Liver (tissue), 9 donors: ENCODE results near the gene SLC30A9. TPM values are rescaled to one million over a fixed set of nuclear protein-coding genes. Genes with fewer than 3 reads are reported as not detected.

Experiments
- DNase-seq: peaks from one replicate; pipeline ENCODE4 v3.0.0-alpha.2; 2017; ENCODE audit warnings: low spot score
- H3K27ac ChIP-seq, 2 donors: one replicate each; pipeline ENCODE4 v1.7.0; 2013; ENCODE audit warnings: inconsistent platforms in 2 of 2, low read length in 2 of 2, control low read depth in 1 of 2, low read depth in 1 of 2, mild to moderate bottlenecking in 1 of 2
- H3K27me3 ChIP-seq, 4 donors: one replicate each; pipeline versions ENCODE4 v1.6.1 to v1.7.0; 2013; ENCODE audit warnings: low read length in 3 of 4, inconsistent platforms in 1 of 4, mild to moderate bottlenecking in 1 of 4, moderate library complexity in 1 of 4; ENCODE audit not compliant: control insufficient read depth in 4 of 4, insufficient read depth in 4 of 4
- H3K36me3 ChIP-seq, 4 donors: one replicate each; pipeline versions ENCODE4 v1.6.1 to v1.7.0; 2013; ENCODE audit warnings: low read length in 3 of 4, mild to moderate bottlenecking in 3 of 4, low read depth in 1 of 4, moderate library complexity in 1 of 4; ENCODE audit not compliant: control insufficient read depth in 4 of 4, insufficient read depth in 3 of 4
- H3K4me1 ChIP-seq, 4 donors: one replicate each; pipeline versions ENCODE4 v1.6.1 to v1.7.0; 2013; ENCODE audit warnings: low read length in 3 of 4, mild to moderate bottlenecking in 3 of 4, moderate library complexity in 1 of 4; ENCODE audit not compliant: control insufficient read depth in 4 of 4, insufficient read depth in 4 of 4
- H3K4me3 ChIP-seq, 3 donors: one replicate each; pipeline versions ENCODE4 v1.6.1 to v1.7.0; 2013; ENCODE audit warnings: low read length in 3 of 3, control low read depth in 1 of 3, low read depth in 1 of 3, mild to moderate bottlenecking in 1 of 3
- H3K9ac ChIP-seq, 2 donors: one replicate each; pipeline ENCODE4 v1.7.0; 2013; ENCODE audit warnings: low read length in 2 of 2, mild to moderate bottlenecking in 2 of 2, moderate library complexity in 2 of 2, control low read depth in 1 of 2, low read depth in 1 of 2
- H3K9me3 ChIP-seq, 4 donors: one replicate each; pipeline versions ENCODE4 v1.6.1 to v1.7.0; 2013; ENCODE audit warnings: low read length in 3 of 4; ENCODE audit not compliant: control insufficient read depth in 4 of 4
- ATF3 ChIP-seq: IDR thresholded peaks from 2 replicates; pipeline ENCODE4 v1.6.1; 2016; ENCODE audit warnings: antibody characterized with exemption
- CTCF ChIP-seq: fragments of 150-350 bp; IDR thresholded peaks from 2 replicates; pipeline ENCODE4 v1.5.1; 2017; ENCODE audit warnings: improper control_type of control experiment, low read depth, low read length; ENCODE audit not compliant: missing input control
- GABPA ChIP-seq, 2 donors: IDR thresholded peaks in 1 of 2; conservative IDR thresholded peaks in 1 of 2; 2 replicates each; pipeline ENCODE4 v1.6.1; 2016; ENCODE audit warnings: antibody characterized with exemption in 2 of 2, mild to moderate bottlenecking in 1 of 2, moderate library complexity in 1 of 2
- HNF4A ChIP-seq, 2 donors: conservative IDR thresholded peaks; 2 replicates each; pipeline ENCODE4 v1.6.1; 2016; ENCODE audit warnings: antibody characterized with exemption in 2 of 2, mild to moderate bottlenecking in 2 of 2
- HNF4G ChIP-seq: IDR thresholded peaks from 2 replicates; pipeline ENCODE4 v1.6.1; 2016; ENCODE audit warnings: antibody characterized with exemption
- MAX ChIP-seq: IDR thresholded peaks from 2 replicates; pipeline ENCODE4 v1.6.1; 2016; ENCODE audit warnings: antibody characterized with exemption
- NR2F2 ChIP-seq: IDR thresholded peaks from 2 replicates; pipeline ENCODE4 v1.6.1; 2016; ENCODE audit warnings: antibody characterized with exemption
- RAD21 ChIP-seq, 2 donors: IDR thresholded peaks; 2 replicates each; pipeline ENCODE4 v1.6.1; 2016; ENCODE audit warnings: antibody characterized with exemption in 2 of 2, mild to moderate bottlenecking in 2 of 2
- TAF1 ChIP-seq: conservative IDR thresholded peaks from 2 replicates; pipeline ENCODE4 v1.6.1; 2016; ENCODE audit warnings: antibody characterized with exemption, mild to moderate bottlenecking
- YY1 ChIP-seq: IDR thresholded peaks from 2 replicates; pipeline ENCODE4 v1.6.1; 2016; ENCODE audit warnings: antibody characterized with exemption, mild to moderate bottlenecking
- ZBTB33 ChIP-seq: IDR thresholded peaks from 2 replicates; pipeline ENCODE4 v1.6.1; 2016; ENCODE audit warnings: antibody characterized with exemption
- WGBS: extraction: QIAGEN DNeasy Blood & Tissue Kit; methylation state at CpG from one replicate; pipeline ENCODE4 v1.1.7; 2013; 5-methylcytosine and 5-hydroxymethylcytosine counted together
- polyA plus RNA-seq, 2 donors: library from polyadenylated mRNA; stranded (reverse) in 1 of 2; unstranded in 1 of 2; fragments of 200-250 nt in 1 of 2; fragments of >200 nt in 1 of 2; fragmentation: Nextera tagmentation in 1 of 2; extraction: Ambion mirVana in 1 of 2; gene quantifications; one replicate each; pipeline versions ENCODE4 v1.2.1 to v1.2.3, GENCODE V29; 2013 to 2015
- total RNA-seq, 2 donors: library from RNA; depleted of rRNA; stranded (reverse); fragments of >200 nt; gene quantifications; one replicate each; pipeline ENCODE4 v1.2.3, GENCODE V29; 2014
- donor health status: healthy.
- donor health status: healthy.
- donor health status: healthy.
- donor health status: healthy.
- donor health status: healthy.

Gene SLC30A9
- total and polyA plus RNA-seq, 4 donors, result 13.5 to 31.0 (median 22.2) TPM

GRCh38 chr4:42088386-42088785 lies 98.1 kb downstream of the SLC30A9 start:
- H3K27ac ChIP-seq, result no peak overlapping the region

GRCh38 chr4:42101446-42101975 lies 111.2 kb downstream of the SLC30A9 start:
- Histone ChIP-seq H3K4me3 (no peak overlapping the region), H3K27ac (no peak overlapping the region), H3K9ac (no peak overlapping the region), H3K27me3 (no peaks in the 10 kb centered on the region), H3K9me3 (no peaks in the 10 kb centered on the region), H3K36me3 (no peaks in the 10 kb centered on the region), H3K4me1 (no peaks in the 10 kb centered on the region)
- WGBS, result 93% methylated on average over 8 of the region's 8 CpGs
- DNase-seq, result no peak
- TF ChIP-seq TAF1 (no peak), ATF3 (no peak), HNF4G (no peak), HNF4A (conservative IDR thresholded peaks at IDR 0.05) (no peak), NR2F2 (no peak), YY1 (no peak), CTCF (no peak), ZBTB33 (no peak)

More at GRCh38 chr4:42088386-42088785, 98.1 kb downstream of the SLC30A9 start:
- H3K9ac ChIP-seq, result no peak overlapping the region
- peaks cover 0 to 6% (median 2%) of the 10 kb centered on the region in 4 donors for H3K36me3 ChIP-seq
- no peaks in the 10 kb centered on the region for H3K4me1 ChIP-seq
- no peaks in the 10 kb centered on the region for H3K27me3 ChIP-seq
- DNase-seq, result no peak
- 94% methylated on average over 6 of the region's 6 CpGs for WGBS
- TF ChIP-seq HNF4A (conservative IDR thresholded peaks at IDR 0.05) (no peak), MAX (no peak), ZBTB33 (no peak), NR2F2 (no peak), TAF1 (no peak), RAD21 (IDR thresholded peaks at IDR 0.05) (no peak), GABPA (IDR thresholded peaks at IDR 0.05 in 1 of 2, conservative IDR thresholded peaks at IDR 0.05 in 1 of 2) (no peak), HNF4G (no peak)
- H3K4me3 ChIP-seq, result no peak overlapping the region
- no peaks in the 10 kb centered on the region for H3K9me3 ChIP-seq
